ENCODE data around the gene SRD5A3.

The SRD5A3 gene

DNA sequence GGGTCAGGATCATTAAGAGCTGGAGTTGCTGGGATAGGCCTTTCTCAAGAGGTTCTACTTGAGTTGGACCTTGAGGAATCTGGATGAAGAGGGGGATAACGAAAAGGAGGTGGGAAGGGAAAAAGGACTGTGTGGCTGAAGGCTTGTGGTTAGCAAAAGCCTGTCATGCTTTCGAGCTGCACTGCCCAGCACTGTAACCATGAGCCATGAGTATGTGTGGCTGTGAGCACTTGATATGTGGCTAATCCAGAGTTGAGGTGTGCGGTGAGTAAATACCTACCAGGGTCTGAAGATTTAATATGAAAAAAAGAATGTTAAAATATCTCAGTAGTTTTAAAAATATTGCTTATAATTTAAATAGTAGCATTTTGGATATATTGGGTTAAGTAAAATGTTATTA, 61.1 kb downstream of the SRD5A3 start:
- Histone ChIP-seq H3K9me3 (ENCODE audit: control insufficient read depth, low read length) (no peaks in the 10 kb centered on the region), H3K27ac (ENCODE audit: low read depth, low read length, severe bottlenecking) (no peak overlapping the region), H3K36me3 (ENCODE audit: control insufficient read depth, insufficient read depth, low read length) (peaks cover 88% of the 10 kb centered on the region), H3K4me3 (ENCODE audit: extremely low read depth, insufficient read depth, low read length, poor library complexity, severe bottlenecking) (no peak overlapping the region), H3K4me1 (ENCODE audit: control insufficient read depth, insufficient read depth, low read length, poor library complexity, severe bottlenecking) (peaks cover 3% of the 10 kb centered on the region)
- 87 to 96% methylated on average over 2 of the region's 3 CpGs for WGBS, 2 experiments (ENCODE audit: insufficient coverage in 2 of 2)

DNA sequence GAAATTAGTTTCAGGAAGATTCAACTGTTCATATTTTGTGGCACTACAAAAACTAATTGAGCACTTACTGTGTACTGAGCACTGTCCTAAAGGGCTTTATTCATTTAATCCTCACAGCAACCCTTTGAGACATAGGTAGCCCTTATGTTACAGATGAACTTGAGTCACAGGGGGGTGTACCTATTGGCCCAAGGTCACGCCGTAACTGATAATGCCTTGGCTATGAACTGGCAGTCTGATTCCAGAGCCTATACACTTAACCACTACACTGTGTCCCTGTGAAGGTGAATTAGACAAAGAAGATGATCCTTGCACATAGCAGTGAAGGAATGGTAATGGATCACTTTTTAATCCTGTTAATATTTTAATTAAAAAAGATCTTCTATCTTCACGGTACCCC, 61.7 kb downstream of the SRD5A3 start:
- H3K9me3 ChIP-seq (ENCODE audit: control insufficient read depth, low read length): no peaks in the 10 kb centered on the region
- H3K36me3 ChIP-seq (ENCODE audit: control insufficient read depth, insufficient read depth, low read length): peaks cover 89% of the 10 kb centered on the region

DNA sequence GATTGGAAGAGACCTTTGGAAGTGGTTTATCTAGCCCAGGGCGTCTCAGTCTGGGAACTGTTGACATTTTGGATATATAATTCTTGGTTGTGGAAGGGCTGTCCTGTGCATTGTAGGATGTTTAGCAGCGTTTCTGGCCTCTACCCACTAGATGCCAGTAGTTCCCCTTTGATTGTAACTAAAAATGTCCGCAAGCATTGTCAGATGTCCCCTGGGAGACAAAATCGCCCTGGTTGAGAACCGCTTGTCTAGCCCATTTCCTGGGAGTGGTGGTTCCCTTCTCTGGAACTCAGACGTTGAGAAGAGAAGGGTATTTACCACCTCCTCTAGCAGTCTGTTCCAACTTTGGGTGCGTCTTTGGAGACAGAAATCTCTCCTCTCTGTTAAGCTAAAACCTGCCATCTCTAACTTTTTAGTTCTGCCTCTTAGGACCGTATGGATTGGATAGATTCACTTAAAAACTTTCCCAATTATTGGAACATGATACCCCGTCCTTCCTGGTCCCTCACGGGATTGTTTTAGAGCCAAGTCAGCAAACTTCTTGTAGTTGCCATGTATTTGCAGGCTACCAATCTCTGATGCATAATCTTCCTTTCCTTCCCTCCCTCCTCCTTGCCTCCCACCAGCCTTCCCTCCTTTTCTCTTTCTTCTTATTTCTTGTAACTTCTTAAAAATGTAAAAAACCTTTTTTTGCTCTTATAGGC, 63.6 kb downstream of the SRD5A3 start:
- Histone ChIP-seq H3K4me1 (ENCODE audit: control insufficient read depth, insufficient read depth, low read length, poor library complexity, severe bottlenecking) (peaks cover 3% of the 10 kb centered on the region), H3K36me3 (ENCODE audit: control insufficient read depth, insufficient read depth, low read length) (peaks cover 88% of the 10 kb centered on the region), H3K9me3 (ENCODE audit: control insufficient read depth, low read length) (no peaks in the 10 kb centered on the region), H3K4me3 (ENCODE audit: extremely low read depth, insufficient read depth, low read length, poor library complexity, severe bottlenecking) (no peak overlapping the region), H3K27ac (ENCODE audit: low read depth, low read length, severe bottlenecking) (no peak overlapping the region)
- WGBS, 2 experiments (ENCODE audit: insufficient coverage in 2 of 2): 86 to 87% methylated on average over 5 to 10 of the region's 10 CpGs

More for the DNA sequence above, 61.7 kb downstream of the SRD5A3 start:
- Histone ChIP-seq H3K4me1 (ENCODE audit: control insufficient read depth, insufficient read depth, low read length, poor library complexity, severe bottlenecking) (peaks cover 3% of the 10 kb centered on the region), H3K4me3 (ENCODE audit: extremely low read depth, insufficient read depth, low read length, poor library complexity, severe bottlenecking) (no peak overlapping the region), H3K27ac (ENCODE audit: low read depth, low read length, severe bottlenecking) (no peak overlapping the region)
- WGBS, 2 experiments (ENCODE audit: insufficient coverage in 2 of 2): 80% methylated on average over 2 of the region's 3 CpGs; no CpG with 5 or more reads in 1 of the 2 experiments

DNA sequence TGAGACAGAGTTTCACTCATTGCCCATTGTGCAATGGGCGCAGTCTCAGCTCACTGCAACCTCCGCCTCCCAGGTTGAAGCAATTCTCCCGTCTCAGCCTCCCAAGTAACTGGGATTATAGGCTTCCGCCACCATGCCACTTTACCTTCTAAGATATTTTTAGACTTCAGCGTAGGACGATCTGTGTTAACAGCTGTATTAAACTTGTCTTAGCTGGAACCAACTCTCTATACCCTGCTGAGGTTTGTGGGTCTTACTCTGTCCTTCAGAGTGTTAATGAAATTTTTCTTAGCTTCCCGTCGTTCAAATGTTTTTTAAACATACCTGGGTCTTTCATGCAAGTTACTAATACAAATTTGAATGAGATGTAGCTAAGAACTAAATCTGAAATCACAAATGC, 64.4 kb downstream of the SRD5A3 start:
- WGBS, 2 experiments (ENCODE audit: insufficient coverage in 2 of 2): 96 to 100% methylated on average over 4 to 6 of the region's 8 CpGs
- Histone ChIP-seq H3K4me3 (ENCODE audit: extremely low read depth, insufficient read depth, low read length, poor library complexity, severe bottlenecking) (no peak overlapping the region), H3K36me3 (ENCODE audit: control insufficient read depth, insufficient read depth, low read length) (peaks cover 88% of the 10 kb centered on the region), H3K27ac (ENCODE audit: low read depth, low read length, severe bottlenecking) (no peak overlapping the region), H3K9me3 (ENCODE audit: control insufficient read depth, low read length) (no peaks in the 10 kb centered on the region), H3K4me1 (ENCODE audit: control insufficient read depth, insufficient read depth, low read length, poor library complexity, severe bottlenecking) (peaks cover 3% of the 10 kb centered on the region)

DNA sequence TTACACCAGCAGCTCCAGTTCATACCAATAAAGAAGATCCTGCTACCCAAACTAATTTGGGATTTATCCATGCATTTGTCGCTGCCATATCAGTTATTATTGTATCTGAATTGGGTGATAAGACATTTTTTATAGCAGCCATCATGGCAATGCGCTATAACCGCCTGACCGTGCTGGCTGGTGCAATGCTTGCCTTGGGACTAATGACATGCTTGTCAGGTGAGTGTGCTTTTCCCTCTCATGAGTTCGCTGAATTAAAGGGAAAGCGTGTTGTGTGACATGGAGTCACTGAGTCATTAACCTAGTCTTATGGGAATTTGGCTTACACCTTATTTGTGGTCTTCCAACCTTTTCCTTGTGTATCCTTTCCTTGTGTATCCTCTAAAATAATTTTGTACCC, 65.6 kb downstream of the SRD5A3 start:
- Histone ChIP-seq H3K27ac (ENCODE audit: low read depth, low read length, severe bottlenecking) (no peak overlapping the region), H3K4me1 (ENCODE audit: control insufficient read depth, insufficient read depth, low read length, poor library complexity, severe bottlenecking) (peaks cover 3% of the 10 kb centered on the region), H3K36me3 (ENCODE audit: control insufficient read depth, insufficient read depth, low read length) (peaks cover 87% of the 10 kb centered on the region), H3K4me3 (ENCODE audit: extremely low read depth, insufficient read depth, low read length, poor library complexity, severe bottlenecking) (no peak overlapping the region), H3K9me3 (ENCODE audit: control insufficient read depth, low read length) (no peaks in the 10 kb centered on the region)
- 91 to 96% methylated on average over 5 to 6 of the region's 6 CpGs for WGBS, 2 experiments (ENCODE audit: insufficient coverage in 2 of 2)

DNA sequence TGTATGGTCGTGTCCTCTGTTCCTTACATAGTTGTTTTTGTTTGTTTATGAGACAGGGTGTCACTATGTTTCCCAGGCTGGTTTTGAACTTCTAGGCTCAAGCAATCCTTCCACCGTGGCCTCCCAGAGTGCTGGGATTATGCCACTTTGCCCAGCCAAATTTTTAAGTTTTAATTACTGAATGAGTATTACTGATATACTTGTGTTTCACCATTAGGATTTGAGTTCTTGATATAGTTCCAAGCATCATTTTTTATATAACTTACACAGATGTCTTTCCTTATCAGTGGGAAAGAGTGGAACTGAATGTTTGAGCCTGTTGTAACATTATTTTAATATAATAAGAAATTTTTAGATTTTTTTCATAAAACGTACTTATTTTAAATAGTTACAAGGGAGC, 70.1 kb downstream of the SRD5A3 start:
- H3K9me3 ChIP-seq (ENCODE audit: control insufficient read depth, low read length): no peaks in the 10 kb centered on the region
- H3K4me1 ChIP-seq (ENCODE audit: control insufficient read depth, insufficient read depth, low read length, poor library complexity, severe bottlenecking): no peaks in the 10 kb centered on the region
- H3K27ac ChIP-seq (ENCODE audit: low read depth, low read length, severe bottlenecking): no peak overlapping the region
- 100% methylated on average over 1 of the region's 3 CpGs; no CpG with 5 or more reads in 1 of the 2 experiments for WGBS, 2 experiments (ENCODE audit: insufficient coverage in 2 of 2)
- H3K36me3 ChIP-seq (ENCODE audit: control insufficient read depth, insufficient read depth, low read length): peaks cover 94% of the 10 kb centered on the region
- H3K4me3 ChIP-seq (ENCODE audit: extremely low read depth, insufficient read depth, low read length, poor library complexity, severe bottlenecking): no peak overlapping the region

All from mesodermal cell (in vitro differentiated cells).